H1 (cell line): ENCODE measurements around the gene SLIT3. TPM values are rescaled to one million over a fixed set of nuclear protein-coding genes. Genes with fewer than 3 reads are reported as not detected.

ENCODE experiments used
- CTCF ChIA-PET: fragments of 300-600 bp; sonication (Branson Sonifier 250); formaldehyde crosslinking; loops from one replicate; lab custom pipeline; 2021; ENCODE audit not compliant: partially characterized antibody; lab: Charles Lee
- POLR2A ChIA-PET: fragments of 300-600 bp; sonication (Branson Sonifier 250); formaldehyde crosslinking; loops from one replicate; lab custom pipeline; 2021; ENCODE audit warnings: inconsistent platforms; ENCODE audit not compliant: partially characterized antibody; lab: Charles Lee
- DNase-seq, 2 experiments: peaks; one replicate each; pipeline versions ENCODE4 v3.0.0 to v3.0.0-alpha.2; 2010 to 2022; ENCODE audit warnings: low spot score in 2 of 2, low read depth in 1 of 2, mixed read lengths in 1 of 2
- FAIRE-seq: peaks from 2 replicates; lab custom pipeline; 2011; peaks lifted over from hg19 to GRCh38; lab: Jason Lieb, UNC
- H2AFZ ChIP-seq: 2 replicates; pipeline ENCODE4 v1.8.1; 2012; ENCODE audit warnings: low read length, inconsistent platforms
- H2AK5ac ChIP-seq: 2 replicates; pipeline ENCODE4 v1.6.1; 2013; ENCODE audit warnings: low read depth, low read length
- H2BK120ac ChIP-seq: replicated peaks from 2 replicates; pipeline ENCODE3; 2013; ENCODE audit warnings: low read depth, low read length, inconsistent platforms
- H2BK12ac ChIP-seq: 2 replicates; pipeline ENCODE4 v1.6.1; 2013; ENCODE audit warnings: low read depth, low read length
- H2BK15ac ChIP-seq: 2 replicates; pipeline ENCODE4 v1.6.1; 2013; ENCODE audit warnings: low read length
- H2BK20ac ChIP-seq: 2 replicates; pipeline ENCODE4 v1.6.1; 2013; ENCODE audit warnings: low read length
- H2BK5ac ChIP-seq: 2 replicates; pipeline ENCODE4 v1.6.1; 2013; ENCODE audit warnings: low read depth, low read length
- H3K14ac ChIP-seq: 2 replicates; pipeline ENCODE4 v1.6.1; 2013; ENCODE audit warnings: inconsistent platforms; ENCODE audit not compliant: insufficient read length
- H3K18ac ChIP-seq: 2 replicates; pipeline ENCODE4 v1.6.1; 2013; ENCODE audit warnings: low read length; ENCODE audit errors: extremely low read depth
- H3K23ac ChIP-seq: 2 replicates; pipeline ENCODE4 v1.6.1; 2013; ENCODE audit warnings: inconsistent platforms; ENCODE audit not compliant: insufficient read length
- H3K23me2 ChIP-seq: 2 replicates; pipeline ENCODE4 v1.6.1; 2013; ENCODE audit warnings: low read depth, low read length
- H3K27ac ChIP-seq: 2 replicates; pipeline ENCODE4 v1.6.1; 2011; ENCODE audit warnings: low read depth, low read length, inconsistent platforms
- H3K27me3 ChIP-seq, 4 experiments: replicated peaks in 1 of 4; 1 replicate in 1 of 4; 2 replicates in 3 of 4; pipeline versions ENCODE4 v1.6.1 to v1.8.1; 2011 to 2013; ENCODE audit warnings: low read length in 3 of 4, mild to moderate bottlenecking in 3 of 4, inconsistent platforms in 2 of 4, mixed read lengths in 2 of 4, moderate library complexity in 1 of 4; ENCODE audit not compliant: control insufficient read depth in 3 of 4, insufficient read depth in 3 of 4; ENCODE audit errors: extremely low read depth in 1 of 4
- H3K36me3 ChIP-seq, 4 experiments: 2 replicates each; pipeline versions ENCODE4 v1.6.1 to v1.8.1; 2011 to 2013; ENCODE audit warnings: mild to moderate bottlenecking in 4 of 4, low read length in 3 of 4, moderate library complexity in 2 of 4, control low read depth in 1 of 4, inconsistent platforms in 1 of 4; ENCODE audit not compliant: insufficient read depth in 4 of 4, control insufficient read depth in 2 of 4
- H3K4ac ChIP-seq: replicated peaks from 2 replicates; pipeline ENCODE3; 2013; ENCODE audit warnings: low read length, low read depth, mixed read lengths, inconsistent platforms; ENCODE audit not compliant: insufficient read length
- H3K4me1 ChIP-seq, 4 experiments: replicated peaks in 1 of 4; 1 replicate in 1 of 4; 2 replicates in 3 of 4; pipeline versions ENCODE4 v1.6.1 to v1.8.1; 2011 to 2013; ENCODE audit warnings: low read length in 3 of 4, inconsistent platforms in 2 of 4, mixed read lengths in 1 of 4; ENCODE audit not compliant: insufficient read depth in 4 of 4, control insufficient read depth in 3 of 4
- H3K4me2 ChIP-seq, 2 experiments: 2 replicates each; pipeline versions ENCODE4 v1.6.1 to v1.8.1; 2011 to 2013; ENCODE audit warnings: low read depth in 2 of 2, low read length in 2 of 2, control low read depth in 1 of 2, inconsistent platforms in 1 of 2, mild to moderate bottlenecking in 1 of 2; ENCODE audit not compliant: insufficient read depth in 1 of 2
- H3K4me3 ChIP-seq, 4 experiments: fragments of 200-600, 300-600 bp in 1 of 4; sonication (generic), shearing (Covaris generic), sonication (Bioruptor Twin) in 1 of 4; 2 replicates each; pipeline versions ENCODE4 v1.5.1 to v1.8.1; 2011 to 2016; ENCODE audit warnings: low read length in 4 of 4, low read depth in 3 of 4, control low read depth in 2 of 4, inconsistent platforms in 2 of 4, mild to moderate bottlenecking in 2 of 4, mixed read lengths in 1 of 4, moderate library complexity in 1 of 4; ENCODE audit not compliant: insufficient read depth in 2 of 4; ENCODE audit errors: extremely low read depth in 1 of 4
- H3K56ac ChIP-seq: replicated peaks from 2 replicates; pipeline ENCODE3; 2013; ENCODE audit warnings: low read depth, mild to moderate bottlenecking, mixed read lengths, low read length, inconsistent platforms; ENCODE audit not compliant: insufficient read length
- H3K79me1 ChIP-seq: 2 replicates; pipeline ENCODE4 v1.6.1; 2013; ENCODE audit warnings: low read depth, low read length, control low read depth
- H3K79me2 ChIP-seq, 2 experiments: 2 replicates each; pipeline versions ENCODE4 v1.6.1 to v1.8.1; 2012 to 2013; ENCODE audit warnings: low read length in 2 of 2, mild to moderate bottlenecking in 2 of 2, inconsistent platforms in 1 of 2; ENCODE audit not compliant: insufficient read depth in 2 of 2, control insufficient read depth in 1 of 2
- H3K9ac ChIP-seq, 4 experiments: replicated peaks in 1 of 4; 1 replicate in 1 of 4; 2 replicates in 3 of 4; pipeline versions ENCODE4 v1.6.1 to v1.8.1; 2011 to 2013; ENCODE audit warnings: low read depth in 3 of 4, low read length in 3 of 4, control low read depth in 2 of 4, mild to moderate bottlenecking in 2 of 4, moderate library complexity in 2 of 4, inconsistent platforms in 1 of 4; ENCODE audit errors: extremely low read depth in 1 of 4
- H3K9me3 ChIP-seq, 2 experiments: 2 replicates each; pipeline versions ENCODE4 v1.6.1 to v1.8.1; 2012 to 2013; ENCODE audit warnings: mild to moderate bottlenecking in 2 of 2, moderate library complexity in 2 of 2, control low read depth in 1 of 2, inconsistent platforms in 1 of 2, low read depth in 1 of 2, low read length in 1 of 2, mixed read lengths in 1 of 2; ENCODE audit not compliant: insufficient read depth in 2 of 2
- H4K20me1 ChIP-seq, 2 experiments: replicated peaks in 1 of 2; 2 replicates each; pipeline versions ENCODE3 to v1.8.1; 2011 to 2013; ENCODE audit warnings: inconsistent platforms in 2 of 2, low read length in 2 of 2, mild to moderate bottlenecking in 1 of 2; ENCODE audit not compliant: insufficient read depth in 2 of 2, control insufficient read depth in 1 of 2
- H4K5ac ChIP-seq: 2 replicates; pipeline ENCODE4 v1.6.1; 2013; ENCODE audit warnings: low read length, low read depth, mixed read lengths, inconsistent platforms; ENCODE audit not compliant: insufficient read length
- H4K8ac ChIP-seq: 2 replicates; pipeline ENCODE4 v1.8.0; 2013; ENCODE audit warnings: mild to moderate bottlenecking, moderate library complexity, low read length, inconsistent platforms; ENCODE audit not compliant: insufficient read depth; ENCODE audit errors: extremely low read depth
- H4K91ac ChIP-seq: replicated peaks from 2 replicates; pipeline ENCODE3; 2013; ENCODE audit warnings: low read length, mixed read lengths, inconsistent platforms; ENCODE audit not compliant: insufficient read length
- ASH2L ChIP-seq: fragments of 200-600, 300-600 bp; sonication (generic); IDR thresholded peaks from one replicate; pipeline ENCODE4 v1.7.1; 2017; ENCODE audit warnings: low read length
- CTCF ChIP-seq, 3 experiments: IDR thresholded peaks; 1 replicate in 2 of 3; 2 replicates in 1 of 3; pipeline versions ENCODE4 v1.5.1 to v1.6.1; 2011; ENCODE audit warnings: low read length in 3 of 3, mild to moderate bottlenecking in 3 of 3, inconsistent platforms in 2 of 3, low read depth in 1 of 3, moderate library complexity in 1 of 3; ENCODE audit not compliant: insufficient read depth in 1 of 3; ENCODE audit errors: control extremely low read depth in 1 of 3
- POLR2AphosphoS5 ChIP-seq: IDR thresholded peaks from 2 replicates; pipeline ENCODE4 v1.6.1; 2011; ENCODE audit warnings: low read depth, low read length
- SUZ12 ChIP-seq: fragments of 200-600 bp; sonication (generic); IDR thresholded peaks from 2 replicates; pipeline ENCODE4 v1.6.1; 2012; ENCODE audit warnings: mild to moderate bottlenecking, inconsistent platforms, low read length, moderate library complexity, mixed read lengths
- WGBS, 2 experiments: shearing (Covaris generic) in 1 of 2; methylation state at CpG; one replicate each; pipeline versions ENCODE4 v1.1.6 to v1.1.7; 2013 to 2015; ENCODE audit warnings: low lambda C conversion rate in 2 of 2, mixed read lengths in 2 of 2, inconsistent platforms in 1 of 2, low coverage in 1 of 2, missing lambda C conversion rate in 1 of 2; ENCODE audit not compliant: insufficient replicate concordance in 2 of 2, insufficient coverage in 1 of 2, insufficient read length in 1 of 2; ENCODE audit errors: extremely low coverage in 1 of 2, missing lambda C conversion rate in 1 of 2; 5-methylcytosine and 5-hydroxymethylcytosine counted together
- polyA plus RNA-seq, 7 experiments: library from polyadenylated mRNA; depleted of rRNA in 3 of 7; stranded (reverse) in 5 of 7; unstranded in 2 of 7; fragments of >200 nt in 5 of 7; fragments of 200-250 nt in 2 of 7; gene quantifications; 1 replicate in 5 of 7; 2 replicates in 1 of 7; 4 replicates in 1 of 7; pipeline versions ENCODE4 v1.2.1 to v1.2.3, GENCODE V29; 2011 to 2013; ENCODE audit warnings: missing spikeins in 2 of 7, mixed read lengths in 2 of 7
- total RNA-seq: library from RNA; stranded (reverse); fragmentation: NEBNext Ultra II Directional; extraction: Animal tissue kit (Norgen Biotek cat#: 25700); gene quantifications from 2 replicates; pipeline ENCODE4 v1.2.1, GENCODE V29; 2021

The SLIT3 gene
- total and polyA plus RNA-seq, 2 of the 8 experiments (the other 6 are each of a cell fraction or from before 2014, with no cell fraction given): 1.1 to 1.2 TPM

DNA sequence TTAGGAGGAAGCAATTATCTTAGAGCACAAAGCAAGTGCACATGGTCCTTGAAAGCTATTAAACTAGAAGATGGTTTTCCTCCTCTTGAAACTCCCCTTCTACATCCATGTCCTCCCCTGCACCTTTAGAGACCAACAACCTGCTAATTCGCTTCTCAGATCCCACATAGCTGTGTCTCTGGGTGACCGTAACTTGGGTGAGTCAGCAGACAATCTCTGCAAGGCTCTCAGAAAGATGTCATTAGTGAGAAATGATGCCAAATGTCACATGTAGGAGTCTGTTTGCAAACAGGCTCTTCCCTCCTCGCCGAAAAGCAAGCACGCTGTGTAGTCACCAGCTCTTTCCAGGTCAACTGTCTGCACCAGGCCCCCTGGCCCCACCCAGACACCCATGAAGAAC lies 291.8 kb downstream of the SLIT3 start:
- ChIA-PET CTCF (interaction anchor here (0.6 to 1.4 kb wide), 5 partner anchors 9 to 295 kb away, joined by 3 to 7 read pairs (median 3); no protein-coding TSS in a partner anchor), POLR2A (no interaction called here)
- Histone ChIP-seq H2BK5ac (no peak overlapping the region), H3K79me1 (no peaks in the 10 kb centered on the region), H2AK5ac (no peak overlapping the region), H2BK15ac (no peak overlapping the region), H3K4me3 (no peak overlapping the region), H2AFZ (no peak overlapping the region), H3K4me2 (no peak overlapping the region), H2BK20ac (no peak overlapping the region), H2BK120ac (no peak overlapping the region), H3K23me2 (no peaks in the 10 kb centered on the region), H3K4me1 (peaks cover 3 to 13% (median 11%) of the 10 kb centered on the region in 4 experiments), H3K23ac (no peak overlapping the region), H3K27me3 (no peaks in the 10 kb centered on the region), H2BK12ac (no peak overlapping the region), H3K18ac (no peak overlapping the region), H3K27ac (no peak overlapping the region), H3K4ac (no peak overlapping the region), H4K5ac (no peak overlapping the region), H4K91ac (no peak overlapping the region), H4K8ac (no peak overlapping the region), H3K9ac (no peak overlapping the region), H3K36me3 (no peaks in the 10 kb centered on the region), H3K9me3 (no peaks in the 10 kb centered on the region), H3K79me2 (no peaks in the 10 kb centered on the region), H4K20me1 (no peaks in the 10 kb centered on the region), H3K14ac (no peak overlapping the region), H3K56ac (no peak overlapping the region)
- no peak for DNase-seq
- TF ChIP-seq ASH2L (no peak), CTCF (IDR thresholded peaks at IDR 0.05; ENCODE audit: control extremely low read depth in 1 of 3, insufficient read depth in 1 of 3, low read depth in 1 of 3, low read length in 3 of 3) (no peak), POLR2AphosphoS5 (no peak), SUZ12 (no peak)
- FAIRE-seq: no peak
- 89% methylated on average over 5 of the region's 5 CpGs; no CpG with 5 or more reads in 1 of the 2 experiments for WGBS, 2 experiments
